Astrocyte (in vitro differentiated cells and primary cell): ENCODE measurements around the gene OR10D3.

ENCODE experiments used
- CTCF ChIP-seq: IDR thresholded peaks from 2 replicates; pipeline ENCODE4 v1.5.1; 2011; ENCODE audit warnings: low read depth, mild to moderate bottlenecking, inconsistent platforms, low read length, moderate library complexity; ENCODE audit not compliant: insufficient read depth
- EZH2 ChIP-seq: IDR thresholded peaks from 2 replicates; pipeline ENCODE4 v1.6.1; 2012; ENCODE audit warnings: mild to moderate bottlenecking, low read length, inconsistent platforms; ENCODE audit not compliant: insufficient read depth

- no peak for TF ChIP-seq EZH2
- no peak for TF ChIP-seq CTCF
Measured at GRCh38 chr11:124170801-124171586, 12.2 kb upstream of the OR10D3 start.
